ENCODE data around the gene SPAG7. TPM values are rescaled to one million over a fixed set of nuclear protein-coding genes. Genes with fewer than 3 reads are reported as not detected.

SPAG7 gene
- total RNA-seq, 2 experiments from 2014 or later, result 60.6 to 65.8 TPM

DNA sequence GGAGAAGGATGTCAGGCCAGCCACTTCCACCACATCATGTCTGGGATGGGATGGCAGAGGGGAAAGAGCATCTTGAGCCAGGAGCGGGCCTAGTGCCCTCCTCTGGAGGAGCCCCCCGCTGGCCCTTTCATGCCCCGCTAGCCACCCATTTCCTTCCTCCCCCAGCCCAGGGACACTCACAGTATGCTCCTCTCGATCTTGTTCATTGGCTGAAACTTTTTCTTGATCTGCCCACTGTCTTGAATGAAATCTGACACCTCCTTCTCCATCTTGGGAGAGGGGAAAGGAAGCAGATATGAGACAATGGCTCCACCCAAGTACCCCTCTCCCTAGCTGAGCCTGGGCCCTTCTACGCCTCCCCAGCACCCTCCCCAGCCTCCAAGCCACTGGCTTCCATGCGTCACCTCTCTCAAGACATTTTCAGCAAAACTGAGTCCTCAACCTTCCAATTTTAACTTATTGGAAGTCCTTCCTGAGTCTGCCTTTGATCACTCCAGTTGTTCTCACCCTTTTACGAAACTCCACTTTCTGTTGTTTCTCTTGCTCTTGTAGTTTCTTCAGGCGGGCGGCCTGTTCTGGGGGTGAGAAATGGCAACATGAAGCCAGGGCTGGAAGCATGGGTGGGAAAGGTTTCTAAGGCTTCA is 7.2 kb downstream of the SPAG7 start:
- DNase-seq, result no peak
- CTCF ChIA-PET, result interaction anchor here (1.5 kb wide), 1 partner anchor 52 kb away, joined by 3 read pairs; no protein-coding TSS in a partner anchor
- POLR2A ChIA-PET, result interaction anchor here (1.6 kb wide), 1 partner anchor 15 kb away, joined by 3 read pairs; no protein-coding TSS in a partner anchor
- intact Hi-C loops (cut with micrococcal nuclease), result no loop called here
- Mint-ChIP-seq H3K9me3 (peaks cover 2% of the 10 kb centered on the region), H3K4me3 (no peak overlapping the region), H3K4me1 (ENCODE audit: low read depth) (peaks cover 11% of the 10 kb centered on the region), H3K27me3 (no peaks in the 10 kb centered on the region), H3K36me3 (peaks cover 11% of the 10 kb centered on the region), H3K27ac (no peak overlapping the region)

DNA sequence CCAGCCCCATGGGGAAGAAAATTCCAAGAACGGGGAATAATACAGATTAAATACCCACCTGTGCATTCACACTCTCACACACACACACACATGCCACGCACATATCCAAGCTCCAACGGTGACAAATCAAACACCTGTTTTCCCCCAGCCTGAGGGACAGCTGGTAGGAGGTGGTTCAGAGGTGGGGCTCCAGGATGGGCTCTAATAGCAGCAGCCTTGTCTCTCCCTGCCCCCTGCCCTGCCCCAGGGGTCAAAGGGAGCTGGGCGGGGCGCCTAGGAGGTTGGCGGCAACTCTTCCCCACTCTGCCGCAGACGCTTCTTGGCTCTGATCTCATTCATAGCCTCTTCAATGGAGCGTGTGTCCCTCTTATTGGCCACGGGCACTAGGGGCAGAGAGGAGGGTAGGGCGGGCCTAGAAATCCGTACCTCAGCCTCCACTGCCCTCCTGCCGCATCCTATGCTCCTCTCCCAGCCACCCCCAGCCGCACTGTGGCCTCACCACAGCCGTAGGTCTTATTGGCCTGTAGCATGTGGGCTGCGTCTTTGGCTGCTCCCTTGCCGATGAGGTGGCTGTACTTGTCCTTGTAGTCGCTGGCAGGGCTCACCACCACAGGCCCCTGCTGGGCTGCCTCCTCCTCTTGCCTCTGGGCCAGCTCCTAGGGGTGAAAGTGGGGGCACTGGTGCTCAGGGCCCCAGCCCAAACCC is 8.2 kb downstream of the SPAG7 start:
- intact Hi-C loops (cut with micrococcal nuclease), result no loop called here
- ChIA-PET CTCF (interaction anchor here (1.5 kb wide), 1 partner anchor 51 kb away, joined by 3 read pairs; no protein-coding TSS in a partner anchor), POLR2A (interaction anchor here (0.8 to 1.6 kb wide), 2 partner anchors 9 to 14 kb away, joined by 3 read pairs; partner anchors contain the start of gene ENO3)
- no peak for DNase-seq
- peaks cover 6% of the 10 kb centered on the region for H3K4me1 Mint-ChIP-seq (ENCODE audit: low read depth)
- H3K36me3 Mint-ChIP-seq, result peaks cover 7% of the 10 kb centered on the region
- no peaks in the 10 kb centered on the region for H3K9me3 Mint-ChIP-seq
- H3K4me3 Mint-ChIP-seq, result no peak overlapping the region
- H3K27me3 Mint-ChIP-seq, result no peaks in the 10 kb centered on the region
- no peak overlapping the region for H3K27ac Mint-ChIP-seq

DNA sequence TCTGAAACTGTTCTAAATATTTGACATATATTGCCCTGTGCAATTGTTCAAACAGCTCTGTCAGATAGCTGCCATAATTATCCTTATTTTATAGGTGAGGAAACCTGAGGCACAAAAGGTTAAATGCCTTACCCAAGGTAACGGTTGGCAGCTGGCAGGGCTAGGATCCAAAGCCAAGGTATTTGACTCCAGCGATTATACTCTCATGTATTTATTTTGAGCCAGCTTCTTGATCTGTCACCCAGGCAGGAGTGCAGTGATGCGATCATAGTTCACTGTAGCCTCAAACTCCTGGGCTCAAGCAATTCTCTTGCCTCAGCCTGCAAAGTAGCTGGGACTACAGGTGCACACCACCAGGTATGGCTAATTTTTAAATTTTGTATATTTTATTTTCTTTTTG is 9.5 kb downstream of the SPAG7 start:
- Mint-ChIP-seq H3K4me3 (no peak overlapping the region), H3K36me3 (peaks cover 7% of the 10 kb centered on the region), H3K9me3 (no peaks in the 10 kb centered on the region), H3K27me3 (no peaks in the 10 kb centered on the region), H3K27ac (no peak overlapping the region), H3K4me1 (ENCODE audit: low read depth) (peaks cover 6% of the 10 kb centered on the region)
- CTCF ChIA-PET, result interaction anchor here (0.6 kb wide), 1 partner anchor 18 kb away, joined by 4 read pairs; the partner anchor contains the start of genes RNF167 and SLC25A11
- POLR2A ChIA-PET, result interaction anchor here (21.0 kb wide), 1 partner anchor 8 kb away, joined by 346 read pairs; the partner anchor contains the start of gene SPAG7
- no peak for DNase-seq
- intact Hi-C loops (cut with micrococcal nuclease), result no loop called here

DNA sequence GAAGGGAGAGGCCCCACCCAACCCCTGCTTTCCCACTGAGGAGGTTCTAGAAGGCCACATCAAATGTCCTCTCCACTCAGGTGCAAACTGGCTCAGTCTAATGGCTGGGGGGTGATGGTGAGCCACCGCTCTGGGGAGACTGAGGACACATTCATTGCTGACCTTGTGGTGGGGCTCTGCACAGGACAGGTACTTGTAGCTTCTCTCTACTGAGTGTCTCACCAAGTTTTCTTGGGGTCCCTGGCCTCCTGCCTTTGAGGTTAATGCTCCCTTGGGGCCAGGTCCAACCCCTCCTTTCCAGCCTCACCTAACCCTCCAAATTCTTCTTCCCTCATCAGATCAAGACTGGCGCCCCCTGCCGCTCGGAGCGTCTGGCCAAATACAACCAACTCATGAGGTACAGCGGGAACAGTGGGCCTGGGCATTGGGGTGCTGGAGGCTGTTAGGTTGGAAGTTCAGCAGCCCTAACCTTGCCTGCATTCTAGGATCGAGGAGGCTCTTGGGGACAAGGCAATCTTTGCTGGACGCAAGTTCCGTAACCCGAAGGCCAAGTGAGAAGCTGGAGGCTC is 11.0 kb downstream of the SPAG7 start:
- H3K9me3 Mint-ChIP-seq, result no peaks in the 10 kb centered on the region
- no peak overlapping the region for H3K4me3 Mint-ChIP-seq
- peaks cover 10% of the 10 kb centered on the region for H3K4me1 Mint-ChIP-seq (ENCODE audit: low read depth)
- CTCF ChIA-PET, result interaction anchor here (0.7 to 1.5 kb wide), 3 partner anchors 16 to 30 kb away, joined by 3 to 7 read pairs (median 4); partner anchors contain the start of genes RNF167 and SLC25A11
- no peaks in the 10 kb centered on the region for H3K27me3 Mint-ChIP-seq
- intact Hi-C loops (cut with micrococcal nuclease), result no loop called here
- no peak overlapping the region for H3K27ac Mint-ChIP-seq
- DNase-seq, result peak; percentile 62
- POLR2A ChIA-PET, result interaction anchor here (21.0 kb wide), 1 partner anchor 10 kb away, joined by 346 read pairs; the partner anchor contains the start of gene SPAG7
- peaks cover 6% of the 10 kb centered on the region for H3K36me3 Mint-ChIP-seq

DNA sequence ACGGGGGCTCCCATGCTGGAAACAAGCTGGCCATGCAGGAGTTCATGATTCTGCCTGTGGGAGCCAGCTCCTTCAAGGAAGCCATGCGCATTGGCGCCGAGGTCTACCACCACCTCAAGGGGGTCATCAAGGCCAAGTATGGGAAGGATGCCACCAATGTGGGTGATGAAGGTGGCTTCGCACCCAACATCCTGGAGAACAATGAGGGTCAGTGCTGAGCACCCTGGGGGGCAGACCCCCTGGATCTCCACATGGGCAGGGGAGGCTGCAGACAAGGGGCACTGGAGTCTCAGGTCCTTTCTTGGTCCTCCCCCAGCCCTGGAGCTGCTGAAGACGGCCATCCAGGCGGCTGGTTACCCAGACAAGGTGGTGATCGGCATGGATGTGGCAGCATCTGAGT is 12.5 kb downstream of the SPAG7 start:
- Mint-ChIP-seq H3K4me3 (no peak overlapping the region), H3K36me3 (peaks cover 2% of the 10 kb centered on the region), H3K27me3 (no peaks in the 10 kb centered on the region), H3K9me3 (no peaks in the 10 kb centered on the region), H3K27ac (no peak overlapping the region), H3K4me1 (ENCODE audit: low read depth) (peaks cover 21% of the 10 kb centered on the region)
- ChIA-PET CTCF (interaction anchor here (0.6 to 1.3 kb wide), 4 partner anchors 15 to 199 kb away, joined by 3 to 4 read pairs (median 3); no protein-coding TSS in a partner anchor), POLR2A (interaction anchor here (0.6 to 21.0 kb wide), 2 partner anchors 11 to 812 kb away, joined by 3 to 346 read pairs; partner anchors contain the start of gene SPAG7)
- no peak for DNase-seq
- intact Hi-C loops (cut with micrococcal nuclease), result no loop called here

DNA sequence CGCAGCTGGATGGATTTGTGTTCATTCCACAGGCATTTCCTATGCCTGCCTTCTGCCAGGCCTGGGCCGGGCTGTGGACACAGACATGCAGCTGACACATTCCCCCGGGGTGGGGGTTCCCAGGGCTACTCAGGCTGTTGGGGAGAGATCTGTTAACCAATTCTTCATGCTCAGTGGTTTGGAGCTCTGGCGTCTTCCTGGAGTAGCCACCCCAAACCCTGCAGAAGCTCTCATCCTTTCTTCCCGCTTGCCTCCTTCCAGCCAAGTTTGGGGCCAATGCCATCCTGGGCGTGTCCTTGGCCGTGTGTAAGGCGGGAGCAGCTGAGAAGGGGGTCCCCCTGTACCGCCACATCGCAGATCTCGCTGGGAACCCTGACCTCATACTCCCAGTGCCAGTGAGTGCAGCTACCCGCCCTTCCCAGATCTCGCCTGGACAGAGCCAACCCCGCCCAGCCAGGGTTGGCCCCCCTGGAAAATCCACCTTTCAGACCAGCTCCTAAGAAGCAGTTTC is 14.1 kb downstream of the SPAG7 start:
- Mint-ChIP-seq H3K27ac (no peak overlapping the region), H3K27me3 (no peaks in the 10 kb centered on the region), H3K4me1 (ENCODE audit: low read depth) (peaks cover 21% of the 10 kb centered on the region), H3K4me3 (no peak overlapping the region), H3K9me3 (no peaks in the 10 kb centered on the region), H3K36me3 (no peaks in the 10 kb centered on the region)
- ChIA-PET POLR2A (interaction anchor here (0.8 to 21.0 kb wide), 3 partner anchors 9 to 13 kb away, joined by 3 to 346 read pairs (median 3); partner anchors contain the start of gene SPAG7), CTCF (interaction anchor here (1.3 to 2.3 kb wide), 2 partner anchors 27 to 108 kb away, joined by 3 to 6 read pairs; no protein-coding TSS in a partner anchor)
- DNase-seq, result no peak
- intact Hi-C loops (cut with micrococcal nuclease), result no loop called here

DNA sequence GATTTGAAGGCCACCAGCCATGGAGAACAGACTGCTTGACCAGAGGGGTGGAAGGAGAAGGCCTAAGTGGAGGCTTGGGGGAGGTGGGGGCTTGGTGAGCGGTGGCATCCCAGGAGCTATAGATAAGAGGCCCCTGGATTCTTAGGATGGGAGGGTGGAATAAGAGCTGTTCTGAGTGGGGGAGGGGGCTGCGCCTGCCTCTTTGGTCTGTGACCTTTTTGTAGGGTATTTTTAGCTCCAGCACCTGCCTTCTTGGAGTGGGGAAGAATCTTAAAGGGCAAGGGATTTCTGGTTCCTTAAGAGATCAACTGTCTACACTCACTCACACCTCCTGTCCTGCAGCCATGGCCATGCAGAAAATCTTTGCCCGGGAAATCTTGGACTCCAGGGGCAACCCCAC is 16.1 kb downstream of the SPAG7 start:
- DNase-seq, result no peak
- CTCF ChIA-PET, result interaction anchor here (0.7 to 2.3 kb wide), 3 partner anchors 11 to 110 kb away, joined by 3 to 6 read pairs (median 3); partner anchors contain the start of genes RNF167, SLC25A11 and SPAG7
- Mint-ChIP-seq H3K4me1 (ENCODE audit: low read depth) (peaks cover 23% of the 10 kb centered on the region), H3K4me3 (peak overlapping the region; percentile 88), H3K27ac (peak overlapping the region; percentile 97), H3K36me3 (peaks cover 12% of the 10 kb centered on the region), H3K9me3 (no peaks in the 10 kb centered on the region), H3K27me3 (no peaks in the 10 kb centered on the region)
- POLR2A ChIA-PET, result interaction anchor here (1.2 to 21.0 kb wide), 3 partner anchors 12 to 43 kb away, joined by 3 to 346 read pairs (median 64); partner anchors contain the start of genes RNF167, SLC25A11 and SPAG7
- intact Hi-C loops (cut with micrococcal nuclease), result no loop called here

DNA sequence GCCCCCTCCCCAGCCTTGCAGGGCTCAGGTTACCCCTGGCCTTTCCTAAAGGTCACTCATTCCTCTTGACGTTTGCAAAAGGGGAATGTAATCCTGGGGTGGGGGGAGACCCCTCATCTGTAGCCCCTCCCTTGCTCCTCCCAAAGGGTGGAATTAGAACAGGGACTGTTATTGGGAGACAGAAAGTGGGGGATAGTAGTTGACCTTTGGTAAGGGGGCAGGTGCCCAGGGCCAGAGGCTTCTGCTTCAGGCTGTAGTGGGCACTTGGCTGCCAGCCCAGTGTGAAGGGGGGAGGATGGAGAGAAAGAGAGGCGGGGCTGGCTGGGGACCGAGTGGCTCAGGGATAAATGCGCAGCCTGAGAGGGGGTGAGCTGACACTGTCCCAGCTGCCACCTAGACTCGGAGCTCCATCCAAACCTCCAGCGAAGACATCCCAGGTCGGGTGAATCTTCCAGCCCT is 16.8 kb downstream of the SPAG7 start, which contains the start of gene ENO3:
Gene ENO3, plus strand, starts transcription at position 374 of the 459 bp plus-strand sequence. CDS start 711 bp downstream, outside the sequence.
- ChIA-PET CTCF (interaction anchor here (0.6 to 1.6 kb wide), 3 partner anchors 16 to 112 kb away, joined by 3 read pairs; partner anchors contain the start of gene SPAG7), POLR2A (interaction anchor here (0.5 to 21.0 kb wide), 7 partner anchors 9 to 104 kb away, joined by 3 to 346 read pairs (median 3); partner anchors contain the start of genes C17orf107, RNF167, SLC25A11 and SPAG7)
- DNase-seq, result no peak
- Mint-ChIP-seq H3K27ac (peak within 1 kb of the TSS; percentile 97), H3K36me3 (peaks cover 19% of the 10 kb centered on the region), H3K4me3 (peak within 1 kb of the TSS; percentile 88), H3K4me1 (ENCODE audit: low read depth) (peaks cover 23% of the 10 kb centered on the region), H3K9me3 (no peaks in the 10 kb centered on the region), H3K27me3 (no peaks in the 10 kb centered on the region)
- intact Hi-C loops (cut with micrococcal nuclease), result no loop called here

DNA sequence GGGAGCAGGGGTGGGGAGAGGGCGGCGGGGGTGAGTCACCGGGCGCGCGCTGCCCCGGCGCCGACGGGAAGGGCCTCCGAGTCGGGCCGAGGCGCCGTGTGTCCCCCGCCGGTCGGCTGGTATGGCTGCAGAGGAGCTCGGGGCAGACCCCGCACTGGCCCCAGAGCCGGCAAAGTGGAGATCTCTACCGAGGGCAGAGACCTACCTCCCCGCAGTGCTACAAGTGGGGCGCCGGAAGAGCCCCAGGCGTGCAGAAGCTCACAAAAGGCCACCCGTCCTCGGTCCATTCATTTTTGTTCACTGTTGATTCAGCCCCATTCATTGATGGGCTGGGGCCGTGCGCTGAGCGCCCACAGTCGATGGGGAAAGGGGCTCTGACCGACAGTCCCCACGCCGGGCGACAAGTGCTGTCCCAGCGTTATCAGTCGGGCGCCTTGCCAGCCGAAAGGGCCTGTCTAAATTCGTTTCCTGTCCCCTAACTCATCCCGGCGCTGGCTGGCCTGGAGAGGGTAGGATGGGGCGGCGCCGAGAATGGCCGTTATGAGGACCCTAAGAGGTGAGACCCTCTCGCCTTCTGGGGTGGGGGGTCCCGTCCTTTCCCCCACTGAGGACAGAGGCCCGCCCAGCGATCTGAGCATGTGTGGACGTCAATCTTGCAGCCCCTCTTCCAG is 17.4 kb downstream of the SPAG7 start:
- H3K4me1 Mint-ChIP-seq (ENCODE audit: low read depth), result peaks cover 29% of the 10 kb centered on the region
- H3K36me3 Mint-ChIP-seq, result peaks cover 24% of the 10 kb centered on the region
- intact Hi-C loops (cut with micrococcal nuclease), result no loop called here
- H3K27ac Mint-ChIP-seq, result peak overlapping the region; percentile 97
- DNase-seq, result peak; percentile 58
- ChIA-PET CTCF (interaction anchor here (0.6 to 1.0 kb wide), 2 partner anchors 17 to 112 kb away, joined by 3 read pairs; no protein-coding TSS in a partner anchor), POLR2A (interaction anchor here (0.5 to 21.0 kb wide), 7 partner anchors 9 to 104 kb away, joined by 3 to 346 read pairs (median 3); partner anchors contain the start of genes C17orf107, RNF167, SLC25A11 and SPAG7)
- H3K9me3 Mint-ChIP-seq, result no peaks in the 10 kb centered on the region
- no peaks in the 10 kb centered on the region for H3K27me3 Mint-ChIP-seq
- peak overlapping the region; percentile 88 for H3K4me3 Mint-ChIP-seq

DNA sequence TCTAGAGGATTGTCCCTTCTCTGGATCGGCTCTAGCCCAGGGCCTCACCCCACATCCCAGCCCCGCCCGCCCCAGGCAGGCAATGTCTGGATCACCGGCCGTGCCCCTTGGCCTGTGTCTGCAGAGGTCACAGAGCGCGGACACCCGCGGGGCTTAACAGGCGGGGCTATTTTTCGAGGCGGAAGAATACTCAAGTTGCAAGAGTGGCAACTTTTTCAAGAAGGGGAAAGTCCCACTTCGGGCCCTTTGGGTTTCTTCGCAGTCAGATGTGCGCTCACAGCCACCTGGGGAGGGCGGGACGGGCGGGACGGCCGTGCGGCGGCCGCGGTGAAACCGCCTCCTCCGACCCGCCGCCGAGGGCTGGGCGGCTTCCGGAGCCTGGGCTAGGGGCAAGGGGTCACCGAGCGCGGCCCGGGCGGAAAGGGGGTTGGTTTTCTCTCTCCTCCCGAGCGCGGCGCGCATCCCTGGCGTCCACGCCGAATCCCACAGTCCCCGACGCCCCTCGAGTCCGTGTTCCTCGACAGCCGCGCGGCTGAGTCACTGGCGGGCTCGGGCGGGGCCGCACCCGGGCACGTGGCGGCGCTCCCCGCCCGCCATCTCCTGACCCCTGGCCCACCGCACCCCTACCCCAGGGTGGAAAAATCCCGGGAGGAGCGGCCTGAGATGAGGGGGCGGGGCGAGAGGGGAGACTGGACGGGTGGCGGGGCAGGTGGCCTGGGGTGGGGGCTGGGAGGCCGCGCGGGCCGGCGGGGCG is 18.1 kb downstream of the SPAG7 start:
- no peaks in the 10 kb centered on the region for H3K9me3 Mint-ChIP-seq
- DNase-seq, result peak; percentile 85
- H3K4me1 Mint-ChIP-seq (ENCODE audit: low read depth), result peaks cover 36% of the 10 kb centered on the region
- peak overlapping the region; percentile 95 for H3K27ac Mint-ChIP-seq
- ChIA-PET POLR2A (interaction anchor here (0.5 to 21.0 kb wide), 7 partner anchors 10 to 50 kb away, joined by 3 to 346 read pairs (median 3); partner anchors contain the start of genes C17orf107, RNF167, SLC25A11 and SPAG7), CTCF (interaction anchor here (1.0 to 1.1 kb wide), 2 partner anchors 16 to 18 kb away, joined by 3 read pairs; no protein-coding TSS in a partner anchor)
- peak overlapping the region; percentile 90 for H3K4me3 Mint-ChIP-seq
- peaks cover 31% of the 10 kb centered on the region for H3K36me3 Mint-ChIP-seq
- intact Hi-C loops (cut with micrococcal nuclease), result loop anchor here (1.0 to 10.0 kb wide), 5 partner anchors 48 to 805 kb away; partner anchors contain the start of genes CYB5D2, DERL2, INCA1 and KIF1C
- no peaks in the 10 kb centered on the region for H3K27me3 Mint-ChIP-seq
